ENCODE data around the gene RARS2. TPM values are rescaled to one million over a fixed set of nuclear protein-coding genes. Genes with fewer than 3 reads are reported as not detected.

RARS2 gene
- total and polyA plus RNA-seq, 2 donors from 2014 or later, result 23.4 to 31.7 TPM

DNA sequence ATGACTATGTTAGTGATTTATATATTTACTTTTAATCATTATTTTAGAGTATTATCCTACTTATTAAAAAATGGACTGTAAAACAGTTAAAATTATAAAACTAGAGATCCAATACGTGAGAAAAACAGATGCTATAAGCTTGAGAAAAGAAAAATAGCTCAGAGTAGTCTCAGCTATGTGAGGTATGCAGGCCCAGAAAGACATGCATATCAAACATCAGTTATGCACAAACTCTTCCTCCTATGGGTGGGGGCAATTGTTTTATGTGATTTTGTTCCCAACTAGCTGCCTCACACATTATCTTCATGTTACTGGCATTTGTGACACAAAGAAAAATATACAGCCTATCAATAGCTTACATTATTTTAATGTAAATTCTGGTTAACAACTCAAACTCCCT lies 28.8 kb downstream of the RARS2 start:
- TF ChIP-seq, protein P1, sequence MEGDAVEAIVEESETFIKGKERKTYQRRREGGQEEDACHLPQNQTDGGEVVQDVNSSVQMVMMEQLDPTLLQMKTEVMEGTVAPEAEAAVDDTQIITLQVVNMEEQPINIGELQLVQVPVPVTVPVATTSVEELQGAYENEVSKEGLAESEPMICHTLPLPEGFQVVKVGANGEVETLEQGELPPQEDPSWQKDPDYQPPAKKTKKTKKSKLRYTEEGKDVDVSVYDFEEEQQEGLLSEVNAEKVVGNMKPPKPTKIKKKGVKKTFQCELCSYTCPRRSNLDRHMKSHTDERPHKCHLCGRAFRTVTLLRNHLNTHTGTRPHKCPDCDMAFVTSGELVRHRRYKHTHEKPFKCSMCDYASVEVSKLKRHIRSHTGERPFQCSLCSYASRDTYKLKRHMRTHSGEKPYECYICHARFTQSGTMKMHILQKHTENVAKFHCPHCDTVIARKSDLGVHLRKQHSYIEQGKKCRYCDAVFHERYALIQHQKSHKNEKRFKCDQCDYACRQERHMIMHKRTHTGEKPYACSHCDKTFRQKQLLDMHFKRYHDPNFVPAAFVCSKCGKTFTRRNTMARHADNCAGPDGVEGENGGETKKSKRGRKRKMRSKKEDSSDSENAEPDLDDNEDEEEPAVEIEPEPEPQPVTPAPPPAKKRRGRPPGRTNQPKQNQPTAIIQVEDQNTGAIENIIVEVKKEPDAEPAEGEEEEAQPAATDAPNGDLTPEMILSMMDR (IDR thresholded peaks at IDR 0.05; ENCODE audit: borderline replicate concordance, extremely low read depth, insufficient read depth), result no peak
- Histone ChIP-seq H3K9ac (ENCODE audit: low read length in 3 of 3) (no peak overlapping the region), H3K27me3 (ENCODE audit: control insufficient read depth, insufficient read depth, low read length) (no peaks in the 10 kb centered on the region), H3K4me3 (ENCODE audit: low read length in 3 of 3) (no peak overlapping the region), H3K36me3 (ENCODE audit: control insufficient read depth in 2 of 3, insufficient read depth in 3 of 3, low read length in 3 of 3) (peaks cover 9 to 18% (median 10%) of the 10 kb centered on the region in 3 donors), H3K27ac (ENCODE audit: low read depth in 2 of 2, low read length in 2 of 2) (no peak overlapping the region), H3K9me3 (ENCODE audit: control insufficient read depth in 2 of 3, insufficient read depth in 1 of 3, low read length in 3 of 3) (no peaks in the 10 kb centered on the region), H3K4me1 (ENCODE audit: control insufficient read depth in 2 of 3, insufficient read depth in 2 of 3, low read depth in 1 of 3, low read length in 3 of 3) (no peaks in the 10 kb centered on the region)
- DNase-seq (no peak), FAIRE-seq (no peak)
- intact Hi-C loops (cut with DNase I), result no loop called here

DNA sequence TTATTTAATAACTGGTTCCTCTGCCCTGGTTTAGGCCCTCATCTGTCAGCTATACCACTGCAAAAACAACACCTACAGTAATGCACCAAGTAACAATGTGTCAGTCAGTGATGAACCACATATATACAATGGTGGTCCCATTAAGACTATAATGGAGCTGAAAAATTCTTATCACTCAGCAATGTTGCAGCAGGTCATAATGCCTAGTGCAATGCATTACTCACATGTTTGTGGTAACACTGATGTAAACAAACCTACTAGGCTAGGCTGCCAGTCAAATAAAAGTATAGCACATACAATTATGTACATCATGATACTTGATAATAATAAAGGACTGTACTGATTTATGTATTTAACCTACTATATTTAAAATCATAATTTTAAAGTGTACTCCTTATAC lies 31.3 kb downstream of the RARS2 start:
- Histone ChIP-seq H3K4me3 (ENCODE audit: low read length in 3 of 3) (no peak overlapping the region), H3K27ac (ENCODE audit: low read depth in 2 of 2, low read length in 2 of 2) (no peak overlapping the region), H3K36me3 (ENCODE audit: control insufficient read depth in 2 of 3, insufficient read depth in 3 of 3, low read length in 3 of 3) (peaks cover 8 to 28% (median 9%) of the 10 kb centered on the region in 3 donors), H3K9ac (ENCODE audit: low read length in 3 of 3) (no peak overlapping the region), H3K9me3 (ENCODE audit: control insufficient read depth in 2 of 3, insufficient read depth in 1 of 3, low read length in 3 of 3) (no peaks in the 10 kb centered on the region), H3K4me1 (ENCODE audit: control insufficient read depth in 2 of 3, insufficient read depth in 2 of 3, low read depth in 1 of 3, low read length in 3 of 3) (no peaks in the 10 kb centered on the region), H3K27me3 (ENCODE audit: control insufficient read depth, insufficient read depth, low read length) (no peaks in the 10 kb centered on the region)
- FAIRE-seq (no peak), DNase-seq (no peak)
- intact Hi-C loops (cut with DNase I), result no loop called here
- TF ChIP-seq, protein P1 (IDR thresholded peaks at IDR 0.05; ENCODE audit: borderline replicate concordance, extremely low read depth, insufficient read depth), result no peak

DNA sequence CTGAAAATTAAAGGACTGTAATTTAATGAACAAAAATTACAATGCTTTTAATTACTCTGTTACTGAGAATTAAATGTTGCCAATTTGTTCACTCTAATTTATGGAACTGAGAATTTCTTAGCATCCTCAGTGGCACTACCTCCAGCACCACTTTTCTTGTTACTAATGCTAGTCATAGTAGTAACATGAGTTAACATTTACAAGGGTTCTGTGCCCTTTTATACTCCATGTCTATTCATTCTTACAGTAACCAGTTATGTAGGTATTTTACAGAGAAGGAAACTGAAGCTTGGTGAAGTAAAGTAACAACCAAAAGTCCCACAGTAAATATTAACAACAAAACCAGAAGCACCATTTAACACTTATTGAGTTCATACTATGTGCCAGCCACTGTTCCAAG lies 34.3 kb downstream of the RARS2 start:
- peaks cover 3 to 22% (median 4%) of the 10 kb centered on the region in 3 donors for H3K36me3 ChIP-seq (ENCODE audit: control insufficient read depth in 2 of 3, insufficient read depth in 3 of 3, low read length in 3 of 3)
- no peaks in the 10 kb centered on the region for H3K27me3 ChIP-seq (ENCODE audit: control insufficient read depth, insufficient read depth, low read length)
- no peak for DNase-seq
- H3K27ac ChIP-seq (ENCODE audit: low read depth in 2 of 2, low read length in 2 of 2), result no peak overlapping the region
- H3K4me3 ChIP-seq (ENCODE audit: low read length in 3 of 3), result no peak overlapping the region
- no peaks in the 10 kb centered on the region for H3K9me3 ChIP-seq (ENCODE audit: control insufficient read depth in 2 of 3, insufficient read depth in 1 of 3, low read length in 3 of 3)
- intact Hi-C loops (cut with DNase I), result no loop called here
- H3K4me1 ChIP-seq (ENCODE audit: control insufficient read depth in 2 of 3, insufficient read depth in 2 of 3, low read depth in 1 of 3, low read length in 3 of 3), result no peaks in the 10 kb centered on the region
- H3K9ac ChIP-seq (ENCODE audit: low read length in 3 of 3), result no peak overlapping the region
- TF ChIP-seq, protein P1 (IDR thresholded peaks at IDR 0.05; ENCODE audit: borderline replicate concordance, extremely low read depth, insufficient read depth), result no peak
- no peak for FAIRE-seq

DNA sequence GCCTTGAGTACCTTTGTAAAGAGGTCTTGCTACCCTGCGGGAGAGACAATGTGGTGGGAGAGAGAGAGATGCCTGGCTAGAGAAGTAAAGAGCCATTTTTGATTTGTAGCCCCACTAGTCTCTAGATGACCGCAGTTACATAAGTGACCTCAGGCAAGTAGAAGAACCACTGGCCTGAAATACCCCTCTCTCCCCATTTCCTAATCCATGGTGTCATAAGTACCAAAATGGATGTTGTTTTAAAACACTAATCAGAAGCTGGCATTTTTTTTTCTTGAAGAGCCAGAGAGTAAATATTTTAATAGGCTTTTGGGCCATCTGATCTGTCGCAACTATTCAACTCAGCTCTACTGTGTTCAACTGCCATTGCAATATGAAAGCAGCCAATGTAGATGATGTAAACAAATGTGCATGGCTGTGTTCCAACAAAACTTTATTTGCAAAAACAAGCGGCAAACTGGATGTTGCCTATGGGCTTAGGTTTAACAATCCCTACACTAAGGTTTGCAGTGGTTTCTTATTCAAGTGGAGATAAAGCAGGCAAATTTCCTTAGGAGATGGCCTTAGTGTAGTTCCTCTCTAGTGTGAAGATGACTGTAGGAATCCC lies 36.5 kb downstream of the RARS2 start:
- intact Hi-C loops (cut with DNase I), result no loop called here
- H3K9ac ChIP-seq (ENCODE audit: low read length in 3 of 3), result no peak overlapping the region
- DNase-seq, result no peak
- H3K36me3 ChIP-seq (ENCODE audit: control insufficient read depth in 2 of 3, insufficient read depth in 3 of 3, low read length in 3 of 3), result peaks cover 2 to 22% (median 3%) of the 10 kb centered on the region in 3 donors
- no peak overlapping the region for H3K27ac ChIP-seq (ENCODE audit: low read depth in 2 of 2, low read length in 2 of 2)
- no peak for FAIRE-seq
- H3K27me3 ChIP-seq (ENCODE audit: control insufficient read depth, insufficient read depth, low read length), result no peaks in the 10 kb centered on the region
- no peak overlapping the region for H3K4me3 ChIP-seq (ENCODE audit: low read length in 3 of 3)
- H3K9me3 ChIP-seq (ENCODE audit: control insufficient read depth in 2 of 3, insufficient read depth in 1 of 3, low read length in 3 of 3), result no peaks in the 10 kb centered on the region
- H3K4me1 ChIP-seq (ENCODE audit: control insufficient read depth in 2 of 3, insufficient read depth in 2 of 3, low read depth in 1 of 3, low read length in 3 of 3), result no peaks in the 10 kb centered on the region
- TF ChIP-seq, protein P1 (IDR thresholded peaks at IDR 0.05; ENCODE audit: borderline replicate concordance, extremely low read depth, insufficient read depth), result no peak

All from kidney (tissue), 14 donors.